ENCODE results near the gene ARHGEF19.

DNA sequence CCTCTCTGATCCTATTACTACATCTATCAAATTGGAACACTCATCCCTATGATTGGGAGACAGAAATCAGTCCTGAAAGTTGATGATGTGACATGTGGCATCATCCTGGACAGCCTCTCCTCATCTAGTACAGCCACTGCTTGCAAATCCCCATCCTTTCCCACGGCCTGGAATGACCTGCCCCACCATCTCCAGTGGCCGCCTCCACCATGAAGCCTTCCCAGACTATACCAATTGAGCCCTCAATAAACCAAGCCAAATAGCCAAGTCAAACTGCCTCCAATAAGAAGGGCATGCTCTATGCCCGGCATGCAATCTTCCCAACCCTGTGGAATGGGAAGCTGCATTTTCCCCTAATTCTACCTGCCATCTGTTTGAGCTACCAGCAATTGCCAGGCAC lies 561 bp upstream of the ARHGEF19 start:
- TF ChIP-seq, protein P1, sequence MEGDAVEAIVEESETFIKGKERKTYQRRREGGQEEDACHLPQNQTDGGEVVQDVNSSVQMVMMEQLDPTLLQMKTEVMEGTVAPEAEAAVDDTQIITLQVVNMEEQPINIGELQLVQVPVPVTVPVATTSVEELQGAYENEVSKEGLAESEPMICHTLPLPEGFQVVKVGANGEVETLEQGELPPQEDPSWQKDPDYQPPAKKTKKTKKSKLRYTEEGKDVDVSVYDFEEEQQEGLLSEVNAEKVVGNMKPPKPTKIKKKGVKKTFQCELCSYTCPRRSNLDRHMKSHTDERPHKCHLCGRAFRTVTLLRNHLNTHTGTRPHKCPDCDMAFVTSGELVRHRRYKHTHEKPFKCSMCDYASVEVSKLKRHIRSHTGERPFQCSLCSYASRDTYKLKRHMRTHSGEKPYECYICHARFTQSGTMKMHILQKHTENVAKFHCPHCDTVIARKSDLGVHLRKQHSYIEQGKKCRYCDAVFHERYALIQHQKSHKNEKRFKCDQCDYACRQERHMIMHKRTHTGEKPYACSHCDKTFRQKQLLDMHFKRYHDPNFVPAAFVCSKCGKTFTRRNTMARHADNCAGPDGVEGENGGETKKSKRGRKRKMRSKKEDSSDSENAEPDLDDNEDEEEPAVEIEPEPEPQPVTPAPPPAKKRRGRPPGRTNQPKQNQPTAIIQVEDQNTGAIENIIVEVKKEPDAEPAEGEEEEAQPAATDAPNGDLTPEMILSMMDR (conservative IDR thresholded peaks at IDR 0.05; ENCODE audit: low read depth, low read length): no peak
- TF ChIP-seq EZH2 (IDR thresholded peaks at IDR 0.05; ENCODE audit: low read length, unreplicated experiment) (no peak), EZH2phosphoT487 (IDR thresholded peaks at IDR 0.05; ENCODE audit: borderline replicate concordance, low read length) (no peak)
